Aorta (tissue), 5 donors: Measurements from ENCODE around the gene MRPL55. TPM values are rescaled to one million over a fixed set of nuclear protein-coding genes. Genes with fewer than 3 reads are reported as not detected.

Source experiments
- ATAC-seq: fragments of 200-7000 bp; cut with Tn5 transposase; one replicate; pipeline ENCODE4 v1.9.1; 2022; ENCODE audit warnings: moderate library complexity; ENCODE audit not compliant: low FRiP score
- DNase-seq, 2 donors: peaks; one replicate each; pipeline ENCODE4 v3.0.0-alpha.2; 2020
- H3K27ac ChIP-seq, 2 donors: one replicate each; pipeline ENCODE4 v1.5.1; 2013; ENCODE audit warnings: low read length in 2 of 2, mild to moderate bottlenecking in 2 of 2, moderate library complexity in 2 of 2, control low read depth in 1 of 2, inconsistent platforms in 1 of 2, low read depth in 1 of 2
- H3K27me3 ChIP-seq, 2 donors: one replicate each; pipeline ENCODE4 v1.6.1; 2013; ENCODE audit warnings: control low read depth in 1 of 2, low read length in 1 of 2, mild to moderate bottlenecking in 1 of 2, moderate library complexity in 1 of 2; ENCODE audit not compliant: insufficient read depth in 2 of 2, control insufficient read depth in 1 of 2
- H3K36me3 ChIP-seq, 2 donors: one replicate each; pipeline ENCODE4 v1.6.1; 2013; ENCODE audit warnings: control low read depth in 1 of 2, low read length in 1 of 2, mild to moderate bottlenecking in 1 of 2; ENCODE audit not compliant: insufficient read depth in 2 of 2, control insufficient read depth in 1 of 2
- H3K4me1 ChIP-seq, 2 donors: one replicate each; pipeline ENCODE4 v1.6.1; 2013; ENCODE audit warnings: low read length in 2 of 2, control low read depth in 1 of 2, mild to moderate bottlenecking in 1 of 2, moderate library complexity in 1 of 2; ENCODE audit not compliant: insufficient read depth in 2 of 2, control insufficient read depth in 1 of 2
- H3K4me3 ChIP-seq, 2 donors: one replicate each; pipeline ENCODE4 v1.5.1; 2013; ENCODE audit warnings: low read length in 2 of 2, control low read depth in 1 of 2, mild to moderate bottlenecking in 1 of 2
- H3K9me3 ChIP-seq: one replicate; pipeline ENCODE4 v1.6.1; 2013; ENCODE audit warnings: mild to moderate bottlenecking, low read length; ENCODE audit not compliant: control insufficient read depth
- WGBS, 2 donors: extraction: QIAGEN DNeasy Blood & Tissue Kit; methylation state at CpG; one replicate each; pipeline ENCODE4 v1.1.7; 2013; 5-methylcytosine and 5-hydroxymethylcytosine counted together
- intact Hi-C, 2 donors: fragments of 100-400 bp; cut with DNase I; formaldehyde crosslinking; loops; one replicate each; pipeline versions ENCODE4 v1.14.2 to v1.15.0; 2022
- long read RNA-seq, 2 donors: library from polyadenylated mRNA; unstranded; transcript quantifications; one replicate each; pipeline ENCODE4 v2.0.0, GENCODE V29; 2020 to 2021
- polyA plus RNA-seq, 2 donors: library from polyadenylated mRNA; stranded (reverse); fragments of 200-250 nt; gene quantifications; one replicate each; pipeline ENCODE4 v1.2.3, GENCODE V29; 2013
- total RNA-seq, 2 donors: library from RNA; stranded (reverse); fragmentation: NEBNext Ultra II Directional; extraction: Animal tissue kit (Norgen Biotek cat#: 25700); gene quantifications; one replicate each; pipeline ENCODE4 v1.2.1, GENCODE V29; 2021
- donor health status: healthy with polysubstance abuse.
- donor health status: Bipolar disorder and iron deficiency.
- donor health status: DM: no; HTN: no; CAD: no.
- donor health status: DM: no; HTN: no; CAD: no.
- donor health status: DM: yes; HTN: yes; CAD: no.

Gene MRPL55
- total RNA-seq (10 to 100 TPM; 27.4 to 35.4 TPM), polyA plus RNA-seq (100 to 1,000 TPM in 1 of 2 donors, 10 to 100 TPM in 1; 41.8 to 152 TPM)
- long read RNA-seq, donor 1, transcript MRPL55-225 (2 exons, 848 nt) = major isoform, 8 of 37 reads
- long read RNA-seq, donor 1, partial matches to known transcripts = 0 of 37 reads
- long read RNA-seq, donor 1, other reads (novel, unspliced or antisense) = 25 of 37 reads
- long read RNA-seq, donor 2, partial matches to known transcripts = 0 of 8 reads
- long read RNA-seq, donor 2, other reads (novel, unspliced or antisense) = 2 of 8 reads

GRCh38 chr1:228109073-228109961 lies at the start of gene MRPL55:
Gene MRPL55, minus strand, starts transcription at chr1:228109299. Its CDS starts 1,039 bp downstream, at chr1:228108260.
- H3K4me1 ChIP-seq = no peaks in the 10 kb centered on the region
- ATAC-seq (peak; percentile 99), DNase-seq (peak; percentile 97 to 99)
- no peaks in the 10 kb centered on the region for H3K27me3 ChIP-seq
- H3K9me3 ChIP-seq = no peaks in the 10 kb centered on the region
- WGBS, 2 donors = 0 to 1% methylated on average over 65 to 66 of the region's 66 CpGs
- intact Hi-C loops = loop anchor here in 1 of 2 donors (2.0 to 10.0 kb wide), 3 partner anchors 27 to 375 kb away; partner anchors contain the start of genes ARF1, JMJD4 and SNAP47
- H3K27ac ChIP-seq = peak within 1 kb of the TSS in 1 of 2 donors; percentile 66
- H3K4me3 ChIP-seq = peak within 1 kb of the TSS; percentile 36 to 69
- H3K36me3 ChIP-seq = no peaks in the 10 kb centered on the region

- no peak overlapping the region for H3K4me3 ChIP-seq
- H3K27ac ChIP-seq = no peak overlapping the region
- no peak for ATAC-seq
- H3K36me3 ChIP-seq = no peaks in the 10 kb centered on the region
- WGBS, 2 donors = 13 to 19% methylated on average over 58 to 98 of the region's 98 CpGs
- intact Hi-C loops = no loop called here
- no peaks in the 10 kb centered on the region for H3K4me1 ChIP-seq
- H3K27me3 ChIP-seq = no peaks in the 10 kb centered on the region
- peak; percentile 43 to 72 for DNase-seq
- no peaks in the 10 kb centered on the region for H3K9me3 ChIP-seq
Observed at GRCh38 chr1:228158151-228159007, 49.3 kb upstream of the MRPL55 start.

- Histone ChIP-seq H3K36me3 (no peaks in the 10 kb centered on the region), H3K27me3 (no peaks in the 10 kb centered on the region), H3K4me3 (no peak overlapping the region), H3K4me1 (no peaks in the 10 kb centered on the region), H3K27ac (no peak overlapping the region), H3K9me3 (no peaks in the 10 kb centered on the region)
- 59 to 60% methylated on average over 38 to 43 of the region's 43 CpGs for WGBS, 2 donors
- no peak for ATAC-seq
- peak; percentile 43 to 74 for DNase-seq
- intact Hi-C loops = no loop called here
Observed at GRCh38 chr1:228157729-228158126, 48.6 kb upstream of the MRPL55 start.

- H3K27me3 ChIP-seq = no peaks in the 10 kb centered on the region
- H3K27ac ChIP-seq = no peak overlapping the region
- ATAC-seq (no peak), DNase-seq (peak; percentile 36 to 71)
- intact Hi-C loops = no loop called here
- H3K4me1 ChIP-seq = no peaks in the 10 kb centered on the region
- WGBS, 2 donors = 83 to 86% methylated on average over 24 of the region's 24 CpGs
- no peaks in the 10 kb centered on the region for H3K9me3 ChIP-seq
- H3K36me3 ChIP-seq = no peaks in the 10 kb centered on the region
- H3K4me3 ChIP-seq = no peak overlapping the region
Observed at GRCh38 chr1:228156941-228157728, 48.0 kb upstream of the MRPL55 start.

- ATAC-seq (no peak), DNase-seq (peak; percentile 43 to 70)
Observed at GRCh38 chr1:228156515-228156881, 47.4 kb upstream of the MRPL55 start.

GRCh38 chr1:228155596-228156514 lies 46.8 kb upstream of the MRPL55 start:
- H3K4me1 ChIP-seq = no peaks in the 10 kb centered on the region

More at GRCh38 chr1:228156515-228156881, 47.4 kb upstream of the MRPL55 start:
- Histone ChIP-seq H3K4me3 (no peak overlapping the region), H3K27me3 (no peaks in the 10 kb centered on the region), H3K27ac (no peak overlapping the region), H3K9me3 (no peaks in the 10 kb centered on the region), H3K4me1 (no peaks in the 10 kb centered on the region), H3K36me3 (no peaks in the 10 kb centered on the region)
- WGBS, 2 donors = 83% methylated on average over 8 to 9 of the region's 9 CpGs
- intact Hi-C loops = no loop called here

GRCh38 chr1:228154670-228155571 lies 45.8 kb upstream of the MRPL55 start:
- Histone ChIP-seq H3K9me3 (no peaks in the 10 kb centered on the region), H3K27me3 (no peaks in the 10 kb centered on the region), H3K4me1 (no peaks in the 10 kb centered on the region), H3K4me3 (no peak overlapping the region), H3K27ac (no peak overlapping the region), H3K36me3 (no peaks in the 10 kb centered on the region)
- intact Hi-C loops = no loop called here
- WGBS, 2 donors = 86 to 88% methylated on average over 19 to 20 of the region's 20 CpGs
- DNase-seq (peak; percentile 43 to 55), ATAC-seq (no peak)

More at GRCh38 chr1:228155596-228156514, 46.8 kb upstream of the MRPL55 start:
- 88% methylated on average over 16 of the region's 16 CpGs for WGBS, 2 donors
- Histone ChIP-seq H3K9me3 (no peaks in the 10 kb centered on the region), H3K27ac (no peak overlapping the region), H3K4me3 (no peak overlapping the region), H3K27me3 (no peaks in the 10 kb centered on the region), H3K36me3 (no peaks in the 10 kb centered on the region)
- DNase-seq = peak; percentile 35 to 67
- ATAC-seq = no peak
- intact Hi-C loops = no loop called here
